ENCODE measurements around the gene CNTLN.

DNA sequence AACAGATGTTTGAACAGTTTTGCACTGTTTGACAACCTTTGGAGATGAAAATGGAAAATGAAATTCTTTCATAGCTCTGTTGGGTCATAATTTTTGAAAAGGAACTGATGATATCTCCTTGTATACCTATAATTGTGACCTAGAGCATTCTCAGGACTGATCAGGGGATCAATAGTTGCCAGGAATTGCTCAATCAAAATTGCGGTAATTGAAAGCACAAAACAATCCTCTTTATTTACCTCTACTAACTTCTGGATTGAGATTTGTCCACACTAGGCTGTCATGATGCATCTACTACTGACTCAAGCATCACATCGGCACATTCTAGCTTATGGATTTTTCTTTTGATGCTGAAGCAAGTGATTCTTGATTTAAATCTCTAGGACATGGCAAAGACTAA lies 4.1 kb upstream of the CNTLN start:
- no peak for TF ChIP-seq EZH2 (IDR thresholded peaks at IDR 0.05; ENCODE audit: low read length, missing control alignments)
- TF ChIP-seq, protein P1, sequence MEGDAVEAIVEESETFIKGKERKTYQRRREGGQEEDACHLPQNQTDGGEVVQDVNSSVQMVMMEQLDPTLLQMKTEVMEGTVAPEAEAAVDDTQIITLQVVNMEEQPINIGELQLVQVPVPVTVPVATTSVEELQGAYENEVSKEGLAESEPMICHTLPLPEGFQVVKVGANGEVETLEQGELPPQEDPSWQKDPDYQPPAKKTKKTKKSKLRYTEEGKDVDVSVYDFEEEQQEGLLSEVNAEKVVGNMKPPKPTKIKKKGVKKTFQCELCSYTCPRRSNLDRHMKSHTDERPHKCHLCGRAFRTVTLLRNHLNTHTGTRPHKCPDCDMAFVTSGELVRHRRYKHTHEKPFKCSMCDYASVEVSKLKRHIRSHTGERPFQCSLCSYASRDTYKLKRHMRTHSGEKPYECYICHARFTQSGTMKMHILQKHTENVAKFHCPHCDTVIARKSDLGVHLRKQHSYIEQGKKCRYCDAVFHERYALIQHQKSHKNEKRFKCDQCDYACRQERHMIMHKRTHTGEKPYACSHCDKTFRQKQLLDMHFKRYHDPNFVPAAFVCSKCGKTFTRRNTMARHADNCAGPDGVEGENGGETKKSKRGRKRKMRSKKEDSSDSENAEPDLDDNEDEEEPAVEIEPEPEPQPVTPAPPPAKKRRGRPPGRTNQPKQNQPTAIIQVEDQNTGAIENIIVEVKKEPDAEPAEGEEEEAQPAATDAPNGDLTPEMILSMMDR (conservative IDR thresholded peaks at IDR 0.05 in 1 of 2, IDR thresholded peaks at IDR 0.05 in 1 of 2; ENCODE audit: low read depth in 1 of 2, low read length in 2 of 2): no peak
